Measurements from ENCODE around the gene ARMC10. TPM values are rescaled to one million over a fixed set of nuclear protein-coding genes. Genes with fewer than 3 reads are reported as not detected.

Gene ARMC10
- total and polyA plus RNA-seq, 2 donors (not counting 3 experiments of a cell fraction or from before 2014, with no cell fraction given): 16.6 to 39.2 TPM

GRCh38 chr7:103071000-103071399 is 3.9 kb upstream of the ARMC10 start:
- no peaks in the 10 kb centered on the region for H3K9me1 ChIP-seq (replicated peaks; ENCODE audit: control insufficient read depth, extremely low read depth, insufficient read depth, low read length)
- intact Hi-C loops (cut with micrococcal nuclease): loop anchor here (5.0 kb wide), 1 partner anchor 324 kb away; the partner anchor contains the start of gene FAM185A
- CTCF ChIA-PET: interaction anchor here (1.5 kb wide), 1 partner anchor 9 kb away, joined by 14 read pairs; no protein-coding TSS in a partner anchor
- no peaks in the 10 kb centered on the region for H3K9me3 ChIP-seq (replicated peaks; ENCODE audit: control insufficient read depth, insufficient read depth, low read length)
- no peaks in the 10 kb centered on the region for H4K20me1 ChIP-seq (replicated peaks; ENCODE audit: control insufficient read depth, extremely low read depth, insufficient read depth, low read length)
- BruUV-seq (replicated peaks): no TSS peak
- H3K9ac ChIP-seq (replicated peaks; ENCODE audit: extremely low read depth, insufficient read depth, low read length): no peak overlapping the region
- dilution Hi-C loops (cut with MboI; ENCODE audit: extremely low pct_ligation_motif_present, low sequenced_read_pairs): no loop called here
- no peak overlapping the region for H3K4me2 ChIP-seq (ENCODE audit: insufficient read depth, low read length)
- H3K36me3 ChIP-seq (ENCODE audit: control insufficient read depth in 2 of 2, extremely low read depth in 1 of 2, insufficient read depth in 2 of 2, low read length in 2 of 2): no peaks in the 10 kb centered on the region
- H3K27ac ChIP-seq (ENCODE audit: insufficient read depth, low read depth, low read length): no peak overlapping the region
- FAIRE-seq (no peak), DNase-seq (ENCODE audit: low read depth, low spot score) (no peak)
- no peak overlapping the region for H3K4me3 ChIP-seq (replicated peaks in 1 of 3; ENCODE audit: insufficient read depth in 1 of 3, low read depth in 1 of 3, low read length in 3 of 3)
- no peaks in the 10 kb centered on the region for H3K27me3 ChIP-seq (ENCODE audit: control insufficient read depth in 2 of 2, insufficient read depth in 2 of 2, low read length in 2 of 2)
- H2AFZ ChIP-seq (ENCODE audit: low read depth, low read length): no peak overlapping the region
- peaks cover 7% of the 10 kb centered on the region for H3K79me2 ChIP-seq (ENCODE audit: control insufficient read depth, insufficient read depth, low read length)
- POLR2A ChIA-PET: no interaction called here
- peaks cover 14% of the 10 kb centered on the region for H3K4me1 ChIP-seq (ENCODE audit: control insufficient read depth, extremely low read depth, insufficient read depth, low read length)
- no peak for TF ChIP-seq MAX (IDR thresholded peaks at IDR 0.05; ENCODE audit: insufficient read depth, insufficient read length)
- no peak for TF ChIP-seq MYC (IDR thresholded peaks at IDR 0.05; ENCODE audit: low read depth, low read length)
- no peak for TF ChIP-seq JUN (IDR thresholded peaks at IDR 0.05; ENCODE audit: borderline replicate concordance, insufficient read depth, insufficient read length, low read depth)
- no peak for TF ChIP-seq EZH2 (IDR thresholded peaks at IDR 0.05; ENCODE audit: borderline replicate concordance, low read depth, low read length, severe bottlenecking)
- no peak for TF ChIP-seq FOS (IDR thresholded peaks at IDR 0.05; ENCODE audit: borderline replicate concordance, insufficient read depth, low read length)
- TF ChIP-seq POLR2A (IDR thresholded peaks at IDR 0.05; ENCODE audit: low read depth, low read length): no peak
- TF ChIP-seq CTCF (IDR thresholded peaks at IDR 0.05; ENCODE audit: extremely low read depth in 1 of 2, insufficient read depth in 1 of 2, low read depth in 1 of 2, low read length in 2 of 2): no peak

All from endothelial cell of umbilical vein (primary cell).